HG02884 (cell line): ENCODE results near the gene EIF3C.
"Not testable (repeated sequence)": the region's sequence is repeated elsewhere in the genome, so short reads cannot be mapped to it uniquely, and the experiment has no call there.

Experiments
- ATAC-seq: cut with Tn5 transposase; IDR thresholded peaks from one replicate; pipeline ENCODE4 v1.9.1; 2021; ENCODE audit warnings: mild to moderate bottlenecking, moderate library complexity; ENCODE audit not compliant: unreplicated experiment

Gene EIF3C

GRCh38 chr16:28711220-28712083 lies at the start of gene EIF3C:
Gene EIF3C, plus strand, starts transcription at chr16:28711464. Its CDS starts 223 bp downstream, at chr16:28711687.
- peak; percentile 96 for ATAC-seq

GRCh38 chr16:28666264-28666663 lies 45.0 kb upstream of the EIF3C start:
- ATAC-seq, result not testable (repeated sequence)

GRCh38 chr16:28667480-28667879 lies 43.8 kb upstream of the EIF3C start:
- not testable (repeated sequence) for ATAC-seq

GRCh38 chr16:28668199-28668598 lies 43.1 kb upstream of the EIF3C start:
- ATAC-seq, result not testable (repeated sequence)

- ATAC-seq, result not testable (repeated sequence)
These were observed 22.8 kb upstream of the EIF3C start for GRCh38 chr16:28688327-28688952.

GRCh38 chr16:28689425-28689824 lies 21.8 kb upstream of the EIF3C start:
- not testable (repeated sequence) for ATAC-seq

- ATAC-seq, result not testable (repeated sequence)
These were observed 19.5 kb upstream of the EIF3C start for GRCh38 chr16:28691722-28692121.

GRCh38 chr16:28693257-28693950 lies 17.9 kb upstream of the EIF3C start:
- ATAC-seq, result not testable (repeated sequence)

- not testable (repeated sequence) for ATAC-seq
These were observed 11.5 kb upstream of the EIF3C start for GRCh38 chr16:28699792-28700191.

GRCh38 chr16:28700349-28700748 lies 10.9 kb upstream of the EIF3C start:
- ATAC-seq, result not testable (repeated sequence)

- not testable (repeated sequence) for ATAC-seq
These were observed 9.9 kb upstream of the EIF3C start for GRCh38 chr16:28701384-28701783.

GRCh38 chr16:28704246-28704645 lies 7.0 kb upstream of the EIF3C start:
- ATAC-seq, result not testable (repeated sequence)

- not testable (repeated sequence) for ATAC-seq
These were observed 11.8 kb downstream of the EIF3C start for GRCh38 chr16:28722852-28723650.

GRCh38 chr16:28731253-28731652 lies 20.0 kb downstream of the EIF3C start:
- ATAC-seq, result not testable (repeated sequence)

GRCh38 chr16:28732455-28733124 lies 21.3 kb downstream of the EIF3C start:
- not testable (repeated sequence) for ATAC-seq

- not testable (repeated sequence) for ATAC-seq
These were observed 28.5 kb downstream of the EIF3C start for GRCh38 chr16:28739787-28740186.

GRCh38 chr16:28740631-28741030 lies 29.4 kb downstream of the EIF3C start:
- not testable (repeated sequence) for ATAC-seq

- not testable (repeated sequence) for ATAC-seq
These were observed 30.0 kb downstream of the EIF3C start for GRCh38 chr16:28741295-28741694.

- ATAC-seq, result not testable (repeated sequence)
These were observed 35.5 kb downstream of the EIF3C start for GRCh38 chr16:28746618-28747350.
